Fibroblast of the conjunctiva (primary cell): Measurements from ENCODE around the gene PPP1R15B.
A peak's percentile ranks its signal among the peaks of the same experiment; 100 is the strongest.

ENCODE experiments used
- DNase-seq: peaks from one replicate; pipeline ENCODE4 v3.0.0-alpha.2; 2010; ENCODE audit warnings: low read depth

The PPP1R15B gene

DNA sequence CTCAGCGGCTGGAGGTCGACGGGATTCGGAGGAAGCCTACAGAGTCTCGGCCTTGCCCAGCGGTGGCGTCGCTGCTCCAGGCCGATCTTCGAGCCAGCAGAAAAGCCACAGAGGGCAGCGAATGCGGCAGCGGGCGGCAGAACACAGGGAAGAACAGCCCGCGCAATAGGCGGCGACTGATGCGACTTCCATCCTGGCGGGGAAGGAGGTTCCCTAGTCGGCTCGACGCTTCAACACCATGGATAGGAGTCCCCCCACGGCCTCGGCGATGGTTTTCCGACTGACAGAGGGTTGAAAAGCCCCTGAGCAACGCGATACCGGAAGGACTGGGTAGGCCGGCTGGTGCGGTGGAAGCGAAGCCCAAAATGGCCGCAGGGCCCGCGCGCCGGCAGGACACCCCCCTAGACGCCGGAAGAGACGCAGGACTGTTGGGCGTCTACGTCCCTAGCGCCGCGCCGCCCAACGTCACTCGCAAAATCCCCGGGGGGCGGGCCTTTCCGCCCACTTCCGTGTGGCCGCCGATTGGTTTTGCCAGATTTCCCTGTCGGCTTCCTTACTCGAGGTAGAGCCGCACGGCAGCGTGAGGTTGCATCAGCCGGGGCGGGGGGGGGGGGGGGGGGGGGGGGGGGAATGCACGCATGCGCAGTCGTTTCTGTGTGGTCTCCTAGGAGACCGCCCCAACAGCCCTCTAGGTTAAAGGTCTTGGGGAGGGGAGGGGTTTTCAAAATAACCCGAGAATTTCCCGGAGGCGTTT lies at the start of gene PPP1R15B:
Gene PPP1R15B (minus strand): TSS at position 367 of the 754 bp plus-strand sequence. CDS start 406 bp downstream, outside the sequence.
- peak; percentile 99 for DNase-seq

DNA sequence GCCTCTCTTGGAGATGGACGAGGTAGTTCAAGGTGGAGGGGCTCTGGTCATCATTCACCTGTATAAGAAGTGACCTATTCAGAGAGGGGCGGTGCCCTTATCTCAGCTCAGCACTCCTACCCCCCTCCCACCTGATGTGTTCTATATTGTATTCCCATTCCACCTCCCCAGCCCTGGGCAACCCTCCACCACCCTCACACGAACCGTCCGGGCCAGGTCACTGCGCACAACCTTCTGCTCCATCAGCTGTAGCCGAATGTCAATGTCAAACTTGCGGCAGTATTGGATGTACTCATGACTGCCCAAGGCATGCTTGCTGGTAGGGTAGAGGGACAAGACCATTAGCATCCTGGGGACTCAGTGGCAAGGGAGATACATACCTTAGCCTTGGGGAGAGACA lies 48.7 kb upstream of the PPP1R15B start:
- no peak for DNase-seq

DNA sequence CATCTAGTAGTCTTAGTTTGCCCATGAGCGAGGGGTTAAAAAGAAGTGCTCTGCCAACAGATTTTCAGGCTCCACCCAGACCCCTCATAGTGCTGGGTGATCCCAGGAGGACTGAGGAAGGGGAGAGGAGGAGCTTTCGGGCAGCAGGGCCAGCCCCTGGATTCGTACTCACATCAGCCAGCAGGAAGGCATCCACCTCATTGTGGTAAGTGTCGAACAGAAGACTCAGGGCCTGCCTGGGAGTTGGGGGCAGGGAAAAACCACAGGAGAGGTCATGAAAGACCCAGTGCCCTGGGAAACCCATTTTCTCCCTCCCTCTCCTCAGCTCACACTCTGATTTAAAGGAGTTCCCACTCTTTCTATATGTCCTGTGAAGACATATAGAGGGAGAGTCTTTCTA lies 48.1 kb upstream of the PPP1R15B start:
- no peak for DNase-seq

DNA sequence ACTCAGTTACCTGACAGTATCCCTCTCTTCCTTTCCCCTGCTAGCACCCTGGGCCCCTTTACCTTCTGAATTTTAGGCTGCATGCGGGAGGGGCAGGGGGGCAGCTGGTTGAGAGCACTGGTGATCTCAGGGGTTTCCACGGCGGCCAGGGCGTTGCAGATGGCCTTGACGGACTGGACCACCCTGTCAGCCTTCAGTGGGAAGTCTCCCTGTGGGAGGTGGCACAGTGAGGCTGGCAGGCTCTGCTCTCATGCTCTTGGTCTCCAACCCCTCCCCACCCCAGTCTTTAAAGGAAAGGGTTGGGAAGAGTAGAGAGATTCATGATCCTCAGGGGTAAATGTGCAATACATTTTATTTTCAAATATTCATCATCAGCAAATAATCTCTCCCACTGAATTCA lies 46.0 kb upstream of the PPP1R15B start:
- DNase-seq: no peak

DNA sequence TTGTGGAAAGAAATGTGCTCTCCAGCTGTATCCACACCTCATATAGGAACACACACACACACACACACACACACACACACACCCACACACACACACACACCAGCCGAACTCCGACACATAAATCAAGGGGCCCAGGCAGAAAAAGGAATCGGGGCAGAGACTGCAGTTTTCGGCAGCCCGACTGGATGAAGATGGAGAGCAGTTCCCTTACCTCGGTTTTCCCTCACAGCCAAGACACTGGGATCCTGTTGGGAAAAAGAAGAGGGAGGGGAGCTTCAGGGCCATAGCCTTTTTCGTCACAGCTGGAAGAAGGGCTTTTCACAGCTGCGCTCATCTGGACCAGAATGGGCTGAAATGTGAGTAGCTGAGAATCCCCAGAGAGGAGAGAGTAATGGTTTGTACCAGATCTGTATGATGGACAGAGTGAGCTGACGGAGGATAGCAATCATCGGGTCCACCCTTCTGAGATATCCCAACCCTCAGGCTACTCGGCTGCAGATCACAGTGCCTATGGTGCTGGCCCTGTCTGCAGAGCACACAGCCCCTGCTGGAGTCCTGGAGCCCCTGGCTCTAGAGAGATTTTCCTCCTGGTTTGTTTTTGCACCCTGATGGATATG lies 45.3 kb upstream of the PPP1R15B start:
- DNase-seq: peak; percentile 58

DNA sequence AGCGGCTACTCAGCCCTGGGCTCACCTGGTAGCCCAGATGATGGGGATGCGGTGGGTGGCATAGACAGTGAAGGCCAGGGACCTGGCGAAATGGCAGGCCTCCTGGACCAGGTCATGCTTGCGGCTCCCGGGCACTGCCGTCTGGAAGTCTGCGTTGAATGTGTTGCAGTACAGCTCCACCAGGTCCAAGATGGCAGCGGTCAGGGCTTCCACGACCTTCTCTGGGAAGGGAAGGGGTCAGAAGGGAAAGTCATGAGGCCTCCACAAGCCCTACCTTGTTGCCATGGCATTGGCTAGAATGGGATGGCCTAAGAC lies 44.2 kb upstream of the PPP1R15B start:
- no peak for DNase-seq

DNA sequence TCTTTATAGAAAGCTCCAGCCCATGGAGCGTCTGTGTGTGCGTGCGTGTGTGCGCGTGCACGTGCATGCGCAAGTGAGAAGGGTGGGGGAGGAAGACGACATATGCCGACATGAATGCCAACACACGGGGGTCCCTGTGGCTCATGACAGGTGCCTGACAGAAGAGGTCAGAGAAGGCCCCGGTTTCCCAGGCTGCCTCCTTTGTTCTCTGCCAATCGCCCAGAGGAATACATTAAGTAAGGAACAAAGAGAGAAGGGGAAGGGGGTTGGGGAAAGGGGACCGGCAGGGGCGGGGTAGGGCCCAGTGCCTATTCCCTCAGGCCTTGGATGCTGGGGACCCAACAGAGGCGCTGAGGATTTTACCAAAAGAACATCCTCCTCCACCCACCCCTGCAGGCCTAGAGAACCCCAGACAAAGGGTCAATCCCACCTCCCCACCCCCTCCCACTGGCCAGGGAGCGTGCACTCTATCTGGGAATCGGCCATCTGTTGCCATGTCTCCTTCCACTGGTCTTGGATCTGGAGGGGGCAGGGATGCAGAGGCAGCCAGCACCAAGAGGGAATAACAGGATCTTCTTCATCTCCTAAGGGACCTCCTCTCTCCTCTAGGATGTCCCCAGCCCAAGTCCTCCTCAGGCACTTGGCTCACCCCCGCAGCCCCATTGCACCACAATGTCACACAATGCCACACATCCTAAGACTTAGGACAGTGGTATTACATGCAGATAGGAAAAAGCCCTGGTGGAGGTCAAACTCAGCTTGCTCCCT lies 43.6 kb upstream of the PPP1R15B start:
- no peak for DNase-seq

DNA sequence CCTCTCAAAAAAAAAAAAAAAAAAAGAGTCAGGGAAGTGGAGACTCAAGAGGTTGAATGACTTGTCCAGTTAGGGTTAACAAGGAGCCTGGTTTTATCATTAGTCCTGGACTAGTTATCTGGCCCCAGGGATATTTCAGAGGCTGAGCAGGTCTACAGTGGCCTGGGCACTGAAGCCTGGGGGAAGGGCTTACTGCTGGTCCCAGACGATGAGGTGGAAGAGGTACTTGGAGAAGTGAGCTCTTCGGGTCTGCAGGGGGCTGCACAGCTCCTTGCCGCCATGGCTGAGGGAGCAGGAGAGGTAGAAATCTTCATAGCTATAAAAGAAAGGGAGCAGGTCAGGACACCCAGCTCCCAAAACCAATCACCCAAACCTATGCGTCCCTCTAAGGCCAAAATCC lies 42.9 kb upstream of the PPP1R15B start:
- no peak for DNase-seq

DNA sequence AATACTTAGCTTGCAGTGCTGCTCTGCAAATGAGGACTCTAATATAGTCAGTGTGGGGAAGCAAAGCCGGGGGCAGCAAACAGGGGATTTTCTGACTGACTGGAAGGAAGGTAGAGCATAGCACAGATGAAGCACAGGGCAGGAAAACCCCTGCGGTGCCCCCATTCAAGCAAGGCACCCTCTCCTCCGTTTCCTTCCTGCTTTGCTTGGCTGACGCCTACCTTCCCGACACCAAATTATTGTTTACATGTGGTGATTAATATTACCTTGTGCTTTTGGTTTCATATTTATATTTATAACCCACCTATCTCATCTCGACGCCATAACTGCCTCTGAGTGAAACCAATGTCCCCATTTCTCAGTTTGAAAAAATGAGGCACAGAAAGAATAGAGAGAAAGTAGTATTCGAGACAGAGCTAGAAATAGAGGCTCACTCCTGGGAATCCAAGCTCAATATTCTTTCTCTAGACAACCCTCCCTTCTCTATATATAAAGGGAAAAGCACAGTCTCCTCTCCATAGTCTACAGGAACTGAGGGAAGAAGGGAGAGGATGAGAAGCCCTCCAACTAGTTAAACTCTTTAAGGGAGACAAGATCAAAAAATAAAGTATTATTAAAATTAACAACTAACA lies 41.6 kb upstream of the PPP1R15B start:
- DNase-seq: no peak

DNA sequence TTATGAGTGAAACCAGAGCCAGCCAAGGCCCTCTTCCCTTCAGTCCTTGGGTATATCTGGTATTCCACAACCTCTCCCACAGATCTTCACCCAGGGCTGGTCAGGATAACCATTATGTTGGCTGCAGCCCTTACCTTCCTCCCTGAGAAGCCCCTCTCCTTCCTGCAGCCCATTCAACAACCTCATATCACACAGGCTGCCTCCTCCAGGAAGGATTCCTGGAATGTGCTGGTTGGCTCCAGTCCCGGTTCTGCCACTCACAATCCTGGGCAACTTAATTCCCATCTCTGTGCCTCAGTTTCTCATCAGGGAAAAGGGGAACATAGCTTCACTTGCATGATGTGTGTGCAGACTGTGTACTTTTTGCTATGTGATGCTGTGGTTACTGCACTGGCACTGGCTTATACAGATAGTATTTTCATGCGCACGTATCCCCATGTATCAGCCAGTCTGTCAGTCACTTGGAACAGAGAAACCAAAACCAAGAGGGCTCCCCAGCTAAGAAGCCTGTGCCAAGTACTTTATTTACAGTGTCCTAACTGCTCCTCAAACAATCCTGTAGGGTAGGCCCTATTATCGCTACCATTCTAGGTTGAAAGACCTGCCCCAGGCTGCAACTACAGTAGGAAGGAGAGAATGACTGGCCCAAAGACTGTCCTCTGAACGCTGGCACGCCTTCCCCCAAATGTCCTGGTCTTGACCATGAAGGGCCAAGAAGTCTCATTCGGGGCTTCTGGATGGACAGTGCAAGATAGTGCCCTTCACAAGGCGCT lies 39.9 kb upstream of the PPP1R15B start:
- no peak for DNase-seq

DNA sequence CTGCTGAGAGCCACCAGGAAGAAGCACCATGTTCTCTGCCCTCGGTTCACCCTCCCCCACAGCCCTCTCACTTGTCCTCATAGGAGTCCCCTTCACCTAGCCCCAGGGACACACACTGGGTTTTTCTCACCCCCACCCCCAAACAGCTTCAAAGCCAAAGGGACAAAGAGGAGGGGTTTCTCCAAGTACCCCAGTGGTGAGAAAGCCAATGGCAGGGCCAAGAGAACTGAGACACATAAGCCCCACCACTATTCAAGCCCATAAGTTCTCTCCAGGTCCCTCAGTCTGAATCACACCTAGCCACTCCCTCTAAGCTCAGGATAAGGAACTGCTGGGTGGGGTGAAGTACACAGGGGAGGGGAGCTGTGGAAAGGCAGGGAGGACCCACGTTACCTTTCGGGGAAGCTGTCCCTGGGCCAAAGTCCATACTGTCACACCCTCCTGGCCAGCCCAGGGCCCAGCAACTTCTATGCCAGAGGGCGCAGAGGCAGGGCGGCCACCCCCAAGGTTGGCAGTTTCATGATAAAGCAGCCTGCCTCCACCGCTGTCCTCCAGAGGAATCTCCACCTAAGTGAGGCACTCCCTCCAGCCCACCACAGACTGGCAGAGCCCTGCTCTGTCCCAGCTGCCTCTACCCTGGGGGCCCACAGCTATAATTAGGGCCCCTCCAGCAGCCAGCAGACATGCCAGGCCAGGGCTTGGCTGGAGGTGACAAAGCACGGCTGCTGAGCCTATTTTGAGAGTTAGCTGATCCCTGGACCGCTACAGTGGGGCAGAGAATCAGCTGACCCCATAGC lies 39.0 kb upstream of the PPP1R15B start:
- no peak for DNase-seq

DNA sequence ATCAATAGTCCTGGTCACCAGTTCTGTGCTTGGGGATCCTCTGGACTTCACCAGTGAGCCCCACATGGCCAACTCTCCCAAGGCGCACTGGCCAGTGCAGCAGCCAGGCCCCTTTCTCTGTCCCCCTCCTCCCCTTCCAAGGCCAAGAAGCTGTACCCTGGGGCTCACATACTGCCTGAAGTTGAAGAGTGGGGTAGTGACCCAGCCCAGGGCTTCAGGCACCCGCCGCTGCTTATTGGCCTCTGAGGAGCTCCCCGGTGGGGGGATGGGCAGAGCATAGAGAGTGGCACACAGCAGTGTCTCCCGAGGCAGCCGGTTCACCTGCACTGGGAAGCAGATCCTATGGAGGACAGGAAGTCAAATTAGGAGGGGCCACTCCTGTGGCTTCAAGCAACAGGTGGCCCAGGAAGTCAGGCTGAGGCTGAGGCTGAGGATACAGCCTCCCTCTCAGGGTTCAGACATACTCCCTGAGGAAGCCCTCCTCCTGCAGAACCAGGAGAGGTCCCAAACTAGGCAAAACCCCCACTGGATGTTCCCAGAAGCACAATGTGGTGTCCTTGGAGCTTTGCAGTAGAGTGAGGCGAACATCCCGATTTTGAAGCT lies 38.2 kb upstream of the PPP1R15B start:
- DNase-seq: no peak

DNA sequence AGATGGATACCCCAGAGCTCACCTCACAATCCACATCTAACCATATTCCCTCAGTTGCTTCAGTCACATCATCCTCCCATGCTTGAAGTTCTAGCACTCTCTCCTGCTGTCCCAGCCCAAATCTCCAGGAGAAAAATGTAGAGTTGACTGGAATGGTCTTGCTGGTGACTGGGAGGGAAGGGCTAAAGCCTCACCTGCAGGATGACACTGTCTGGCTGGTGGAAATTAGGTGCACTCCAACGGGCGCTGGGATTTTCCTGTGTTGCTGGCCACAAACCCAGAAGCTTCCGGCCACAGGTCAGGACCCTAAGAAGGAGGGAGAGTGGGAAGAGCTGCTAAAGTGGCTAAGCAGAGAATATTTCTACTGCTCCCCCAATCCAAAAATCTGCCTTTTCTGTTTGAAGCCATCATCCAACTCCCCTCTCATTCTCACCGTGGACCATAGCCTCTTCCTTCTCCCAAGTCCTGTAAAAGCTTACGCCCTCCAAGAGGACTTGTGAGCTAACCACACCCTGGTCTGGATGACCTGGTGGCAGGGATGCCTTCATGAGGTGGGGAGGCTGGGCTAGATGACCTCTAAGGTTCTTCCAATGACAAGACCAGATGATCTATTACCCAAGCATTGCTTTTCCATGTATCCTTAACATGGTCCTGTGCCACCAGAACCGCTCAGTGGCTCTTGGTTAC lies 37.5 kb upstream of the PPP1R15B start:
- DNase-seq: no peak

DNA sequence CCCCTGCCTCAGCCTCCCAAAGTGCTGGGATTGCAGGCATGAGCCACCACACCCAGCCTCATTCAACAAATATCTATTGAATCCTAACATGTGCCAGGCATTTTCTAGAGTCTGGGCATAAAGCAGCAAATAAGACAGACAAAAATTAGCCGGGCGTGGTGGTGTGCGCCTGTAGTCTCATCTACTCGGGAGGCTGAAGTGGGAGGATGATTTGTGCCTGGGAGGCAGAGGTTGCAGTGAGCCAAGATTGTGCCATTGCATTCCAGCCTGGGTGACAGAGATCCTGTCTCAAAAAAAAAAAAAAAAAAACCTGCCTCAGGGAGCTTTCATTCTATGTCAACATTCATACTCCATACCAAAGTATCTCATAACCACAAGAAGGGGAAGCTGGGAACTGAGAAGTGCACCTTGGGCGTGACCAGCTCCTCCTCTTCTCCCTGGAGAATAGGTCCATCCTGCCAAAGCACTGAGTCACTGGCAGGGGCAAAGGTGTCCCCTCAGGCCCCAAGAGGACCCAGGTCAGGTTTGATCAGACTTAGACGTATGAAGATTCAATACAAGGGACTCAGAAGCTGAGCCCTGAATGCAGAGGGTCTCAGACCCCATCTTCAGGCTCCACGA lies 36.8 kb upstream of the PPP1R15B start:
- no peak for DNase-seq

DNA sequence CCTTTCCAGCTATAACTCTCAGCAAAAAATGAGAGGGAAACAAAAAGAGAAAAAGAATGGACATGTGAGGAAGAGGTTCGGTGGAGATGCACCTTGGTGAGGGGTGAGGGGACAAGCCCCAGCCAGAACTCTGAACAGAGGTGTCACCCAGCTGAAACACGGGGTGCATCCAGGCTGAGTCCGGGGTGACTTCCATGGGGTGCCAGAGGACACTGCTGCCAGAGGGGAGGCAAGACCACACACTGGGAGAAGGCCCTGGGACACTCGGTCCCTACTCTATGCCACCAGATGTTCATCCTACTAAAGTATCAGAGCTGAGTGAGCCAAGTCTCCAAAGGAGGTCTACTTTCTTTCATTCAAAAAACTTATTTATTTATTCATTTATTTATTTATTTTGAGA lies 36.1 kb upstream of the PPP1R15B start:
- no peak for DNase-seq

DNA sequence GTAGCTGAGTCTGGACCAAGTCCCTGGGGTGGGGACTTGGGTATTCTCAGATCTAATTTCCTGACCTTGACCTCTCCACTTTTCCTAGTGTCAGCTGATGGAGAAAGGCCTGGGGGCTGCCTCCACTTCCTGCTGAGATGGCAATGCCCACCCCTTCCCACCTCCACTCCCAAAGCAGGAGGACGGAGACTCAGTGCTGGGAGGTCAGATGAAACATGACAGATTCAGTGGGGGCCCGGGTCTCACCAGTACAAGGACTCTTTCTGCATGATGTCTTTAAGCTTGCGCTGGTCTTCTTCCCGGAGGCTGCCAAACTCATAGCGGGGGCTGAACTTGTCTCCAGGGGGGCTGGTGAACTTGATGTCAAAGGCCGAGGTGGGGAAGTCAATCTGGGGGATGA lies 35.6 kb upstream of the PPP1R15B start:
- DNase-seq: no peak

DNA sequence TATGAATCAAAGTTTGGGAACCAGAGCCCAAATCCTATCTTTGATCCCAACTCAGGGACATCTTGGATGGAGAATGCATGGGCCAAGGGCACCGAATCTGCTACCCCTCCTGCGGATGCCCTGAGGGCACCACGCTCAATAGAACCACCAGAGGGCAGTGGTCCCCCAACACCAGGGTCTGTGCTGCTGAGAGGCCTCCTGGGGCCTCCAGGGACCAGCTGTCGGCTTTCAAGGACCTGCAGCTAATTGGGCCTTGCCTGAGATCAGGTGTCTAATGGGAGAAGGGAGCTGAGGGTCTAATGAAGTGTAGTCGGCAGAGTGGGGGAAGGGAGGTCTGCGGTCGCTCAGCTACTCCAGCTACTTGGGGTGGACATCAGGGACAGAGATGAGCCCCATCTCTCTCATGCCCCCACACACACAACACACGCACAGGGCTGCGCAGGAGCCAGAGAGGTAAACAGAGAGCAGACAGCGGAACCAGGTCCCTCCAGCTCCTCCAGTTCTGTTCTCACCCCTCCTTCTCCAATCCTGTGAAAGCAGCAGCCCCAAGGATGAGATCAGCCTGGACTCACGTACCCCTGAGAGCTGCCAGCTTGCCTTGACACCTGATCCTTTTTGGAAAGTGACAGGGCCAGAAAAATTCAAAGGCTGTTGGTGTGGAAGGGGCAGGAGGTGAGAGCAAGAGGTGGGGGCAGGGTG lies 34.9 kb upstream of the PPP1R15B start:
- no peak for DNase-seq

DNA sequence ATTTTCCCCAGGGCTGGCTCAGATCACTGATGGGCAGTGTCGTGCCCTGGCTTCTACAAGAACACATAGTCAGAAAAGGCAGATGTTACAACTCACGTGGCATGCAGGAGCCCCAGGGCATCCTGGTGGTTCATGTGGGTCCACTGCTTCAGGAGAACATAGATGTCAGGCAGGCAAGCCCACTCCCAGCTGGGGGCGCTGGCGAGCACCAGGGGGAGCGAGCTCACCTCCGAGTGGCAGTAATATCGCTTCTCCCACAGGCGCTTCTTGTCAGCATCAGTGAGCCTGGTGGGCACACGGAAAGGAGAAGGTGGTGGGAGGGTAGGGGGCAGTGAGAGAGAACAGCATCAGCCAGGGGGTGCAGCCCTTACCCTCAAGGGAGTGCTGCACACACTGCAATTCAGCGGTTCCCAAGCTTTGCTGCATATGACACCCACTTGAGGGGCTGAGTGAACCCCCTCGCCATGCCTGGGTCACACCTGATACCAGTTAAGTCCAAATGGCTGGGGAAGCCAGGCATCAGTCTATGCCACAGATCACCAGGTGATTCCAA lies 34.3 kb upstream of the PPP1R15B start:
- DNase-seq: no peak
